HEK293 (cell line): ENCODE results near the gene PDZD4.

Experiments used
- BCL6B ChIP-seq: fragments of 450-650 bp; formaldehyde crosslinking; IDR thresholded peaks from 2 replicates; pipeline ENCODE4 v1.5.1; 2017; ENCODE audit warnings: missing biosample characterization, missing genetic modification characterization
- SCRT1 ChIP-seq: fragments of 450-650 bp; formaldehyde crosslinking; IDR thresholded peaks from 2 replicates; pipeline ENCODE4 v1.5.1; 2016; ENCODE audit warnings: missing biosample characterization, missing genetic modification characterization, borderline replicate concordance
- ZBTB7A ChIP-seq: fragments of 450-650 bp; formaldehyde crosslinking; IDR thresholded peaks from 2 replicates; pipeline ENCODE4 v1.5.1; 2016; ENCODE audit warnings: low read depth, missing biosample characterization, missing genetic modification characterization
- ZNF654 ChIP-seq: fragments of 450-650 bp; formaldehyde crosslinking; IDR thresholded peaks from 2 replicates; pipeline ENCODE4 v1.5.1; 2016; ENCODE audit warnings: low read depth, missing biosample characterization, missing genetic modification characterization
- ZNF677 ChIP-seq: fragments of 450-650 bp; IDR thresholded peaks from 2 replicates; pipeline ENCODE4 v1.5.0; 2018; ENCODE audit warnings: missing biosample characterization, mild to moderate bottlenecking, missing genetic modification characterization, moderate library complexity
- ZNF692 ChIP-seq: fragments of 450-650 bp; formaldehyde crosslinking; IDR thresholded peaks from 2 replicates; pipeline ENCODE4 v1.5.1; 2016; ENCODE audit warnings: missing biosample characterization, missing genetic modification characterization
- ZNF76 ChIP-seq: fragments of 450-650 bp; formaldehyde crosslinking; IDR thresholded peaks from 2 replicates; pipeline ENCODE4; 2016; ENCODE audit warnings: low read depth, missing biosample characterization, missing genetic modification characterization, borderline replicate concordance
- ZNF791 ChIP-seq: fragments of 450-650 bp; formaldehyde crosslinking; IDR thresholded peaks from 2 replicates; pipeline ENCODE4 v1.5.1; 2016; ENCODE audit warnings: missing biosample characterization, missing genetic modification characterization
- TF ChIP-seq, protein P1 (sequence below): fragments of 450-650 bp; formaldehyde crosslinking; IDR thresholded peaks from 2 replicates; pipeline ENCODE4 v1.5.1; 2016; ENCODE audit warnings: missing biosample characterization, missing genetic modification characterization

GRCh38 chrX:153774576-153775292 is 55.6 kb downstream of the PDZD4 start:
- TF ChIP-seq, protein P1, sequence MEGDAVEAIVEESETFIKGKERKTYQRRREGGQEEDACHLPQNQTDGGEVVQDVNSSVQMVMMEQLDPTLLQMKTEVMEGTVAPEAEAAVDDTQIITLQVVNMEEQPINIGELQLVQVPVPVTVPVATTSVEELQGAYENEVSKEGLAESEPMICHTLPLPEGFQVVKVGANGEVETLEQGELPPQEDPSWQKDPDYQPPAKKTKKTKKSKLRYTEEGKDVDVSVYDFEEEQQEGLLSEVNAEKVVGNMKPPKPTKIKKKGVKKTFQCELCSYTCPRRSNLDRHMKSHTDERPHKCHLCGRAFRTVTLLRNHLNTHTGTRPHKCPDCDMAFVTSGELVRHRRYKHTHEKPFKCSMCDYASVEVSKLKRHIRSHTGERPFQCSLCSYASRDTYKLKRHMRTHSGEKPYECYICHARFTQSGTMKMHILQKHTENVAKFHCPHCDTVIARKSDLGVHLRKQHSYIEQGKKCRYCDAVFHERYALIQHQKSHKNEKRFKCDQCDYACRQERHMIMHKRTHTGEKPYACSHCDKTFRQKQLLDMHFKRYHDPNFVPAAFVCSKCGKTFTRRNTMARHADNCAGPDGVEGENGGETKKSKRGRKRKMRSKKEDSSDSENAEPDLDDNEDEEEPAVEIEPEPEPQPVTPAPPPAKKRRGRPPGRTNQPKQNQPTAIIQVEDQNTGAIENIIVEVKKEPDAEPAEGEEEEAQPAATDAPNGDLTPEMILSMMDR (tag by site-specific recombination) = no peak
- TF ChIP-seq ZNF692 (tag by site-specific recombination) = no peak
- TF ChIP-seq ZNF76 (tag by site-specific recombination) = no peak
- no peak for TF ChIP-seq ZNF791 (tag by site-specific recombination)
- no peak for TF ChIP-seq ZNF677 (tag by site-specific recombination)
- TF ChIP-seq SCRT1 (tag by site-specific recombination) = no peak
- TF ChIP-seq BCL6B (tag by site-specific recombination) = no peak
- no peak for TF ChIP-seq ZBTB7A (tag by site-specific recombination)
- no peak for TF ChIP-seq ZNF654 (tag by site-specific recombination)
